CD4-positive, alpha-beta T cell (primary cell): ENCODE measurements around the gene RNF113B. TPM values are rescaled to one million over a fixed set of nuclear protein-coding genes. Genes with fewer than 3 reads are reported as not detected.

Source experiments
- ATAC-seq: fragments of 200-7000 bp; cut with Tn5 transposase; one replicate; pipeline ENCODE4 v1.10.0; 2022; ENCODE audit warnings: mild to moderate bottlenecking; ENCODE audit not compliant: poor library complexity
- CTCF ChIA-PET: fragments of 350-600 bp; sonication (Branson Sonifier 250); formaldehyde crosslinking; loops from one replicate; lab custom pipeline; 2021; ENCODE audit warnings: antibody characterized with exemption, inconsistent platforms; lab: Charles Lee
- POLR2A ChIA-PET: fragments of 350-600 bp; sonication (Branson Sonifier 250); formaldehyde crosslinking; loops from one replicate; lab custom pipeline; 2021; ENCODE audit warnings: antibody characterized with exemption, inconsistent platforms; lab: Charles Lee
- DNase-seq, 14 experiments: peaks; one replicate each; pipeline ENCODE4 v3.0.0-alpha.2; 2013 to 2020; ENCODE audit warnings: mixed read lengths in 2 of 14
- H3K27ac ChIP-seq, 2 donors: one replicate each; pipeline versions ENCODE4 v1.5.1 to v1.7.0; 2013; ENCODE audit warnings: low read length in 2 of 2, low read depth in 1 of 2, mild to moderate bottlenecking in 1 of 2
- H3K27me3 ChIP-seq, 2 experiments: 1 replicate in 1 of 2; 2 replicates in 1 of 2; pipeline versions ENCODE4 v1.6.1 to v1.7.0; 2013; ENCODE audit warnings: low read length in 2 of 2, control low read depth in 1 of 2, mild to moderate bottlenecking in 1 of 2, moderate library complexity in 1 of 2; ENCODE audit not compliant: insufficient read depth in 2 of 2, control insufficient read depth in 1 of 2
- H3K36me3 ChIP-seq: one replicate; pipeline ENCODE4 v1.6.1; 2013; ENCODE audit warnings: low read length, control low read depth; ENCODE audit not compliant: insufficient read depth
- H3K4me1 ChIP-seq: one replicate; pipeline ENCODE4 v1.6.1; 2013; ENCODE audit warnings: low read length, control low read depth; ENCODE audit not compliant: insufficient read depth
- H3K4me3 ChIP-seq: one replicate; pipeline ENCODE4 v1.5.1; 2013; ENCODE audit warnings: mild to moderate bottlenecking, low read length, moderate library complexity
- H3K9me3 ChIP-seq, 2 experiments: 1 replicate in 1 of 2; 2 replicates in 1 of 2; pipeline versions ENCODE4 v1.6.1 to v1.7.0; 2013; ENCODE audit warnings: low read length in 2 of 2, mild to moderate bottlenecking in 2 of 2, control low read depth in 1 of 2, moderate library complexity in 1 of 2; ENCODE audit not compliant: control insufficient read depth in 1 of 2, insufficient read depth in 1 of 2
- H3K27ac Mint-ChIP-seq: one replicate; pipeline ENCODE4 v1.8.0; 2020; ENCODE audit warnings: mixed read lengths
- H3K27me3 Mint-ChIP-seq: one replicate; pipeline ENCODE4 v1.8.0; 2021; ENCODE audit warnings: mixed read lengths
- H3K36me3 Mint-ChIP-seq: one replicate; pipeline ENCODE4 v1.8.0; 2021; ENCODE audit warnings: low read depth, mixed read lengths
- H3K4me1 Mint-ChIP-seq: one replicate; pipeline ENCODE4 v1.8.0; 2021; ENCODE audit warnings: low read depth, mixed read lengths
- H3K4me3 Mint-ChIP-seq: one replicate; pipeline ENCODE4 v1.8.0; 2020; ENCODE audit warnings: mild to moderate bottlenecking, mixed read lengths
- H3K9me3 Mint-ChIP-seq: one replicate; pipeline ENCODE4 v1.8.0; 2020; ENCODE audit warnings: mixed read lengths
- intact Hi-C, 2 experiments: fragments of 100-400 bp; cut with DNase I in 1 of 2; cut with micrococcal nuclease in 1 of 2; formaldehyde crosslinking; loops; one replicate each; pipeline versions ENCODE4 v1.15.1 to v1.9.0; 2023 to 2025; cut with DNase I, micrococcal nuclease
- polyA plus RNA-seq, 2 donors: library from polyadenylated mRNA; unstranded; fragments of 120-200 nt; gene quantifications; one replicate each; pipeline ENCODE4 v1.2.1, GENCODE V29; 2013
- total RNA-seq, 174 experiments: library from RNA in 2 of 174; stranded (reverse) in 2 of 174; gene quantifications; one replicate each; pipeline ENCODE4 v1.2.3 and lab custom pipeline; 2021 to 2026
- TF ChIP-seq, protein P1 (sequence below): fragments of 200-600 bp; IDR thresholded peaks from one replicate; pipeline ENCODE4 v1.8.0; 2022; ENCODE audit warnings: antibody characterized with exemption, mild to moderate bottlenecking

RNF113B gene
- total RNA-seq: not detected
- polyA plus RNA-seq (2013, experiment 1 of 2): not detected
- polyA plus RNA-seq (2013, experiment 2 of 2): not detected
- 0 to 0.07 (median 0) reads per million in 172 experiments for total RNA-seq (lab: John Stamatoyannopoulos, UW)

DNA sequence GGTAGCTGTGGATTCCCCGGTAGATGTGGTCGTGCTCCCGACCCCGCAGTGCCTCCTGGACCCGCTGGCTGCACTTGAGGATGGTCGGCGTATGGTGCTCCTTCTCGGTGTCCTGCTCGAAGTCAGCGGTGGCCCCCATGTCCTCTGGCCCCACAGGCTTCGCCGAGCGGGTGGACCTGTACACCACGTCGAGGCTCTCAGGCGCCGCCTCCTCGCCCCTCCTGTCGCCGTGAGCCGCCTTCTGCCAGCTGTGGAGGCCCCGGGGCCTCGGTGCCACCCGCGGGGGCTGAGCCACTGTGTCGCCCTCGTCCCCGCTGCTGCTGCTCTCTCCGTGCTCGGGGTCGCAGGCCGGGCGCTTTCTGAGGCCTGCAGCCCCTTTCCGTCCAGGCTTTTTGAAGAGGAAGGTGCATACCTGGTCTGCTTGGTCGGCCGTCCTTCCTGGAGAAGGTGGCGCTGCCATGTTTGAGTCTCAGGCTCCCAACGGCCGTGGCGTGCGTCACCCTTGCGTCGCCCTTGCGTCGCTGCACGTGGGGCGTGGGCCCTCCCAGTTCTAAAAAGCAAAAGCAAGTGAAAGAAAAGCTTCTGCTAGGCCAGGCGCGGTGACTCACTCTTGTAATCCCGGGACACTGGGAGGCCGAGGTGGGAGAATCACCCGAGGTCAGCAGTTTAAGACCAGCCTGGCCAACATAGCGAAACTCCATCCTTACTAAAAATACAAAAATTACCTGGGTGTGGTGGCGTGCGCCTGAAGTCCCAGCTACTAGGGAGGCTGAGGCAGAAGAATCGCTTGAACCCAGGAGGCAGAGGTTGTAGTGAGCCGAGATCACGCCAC lies at the start of gene RNF113B:
TSS of gene RNF113B (minus strand) at position 493 of the 832 bp plus-strand sequence. CDS start at position 460, 33 bp downstream.
- H3K9me3 Mint-ChIP-seq: peaks cover 2% of the 10 kb centered on the region
- TF ChIP-seq, protein P1, sequence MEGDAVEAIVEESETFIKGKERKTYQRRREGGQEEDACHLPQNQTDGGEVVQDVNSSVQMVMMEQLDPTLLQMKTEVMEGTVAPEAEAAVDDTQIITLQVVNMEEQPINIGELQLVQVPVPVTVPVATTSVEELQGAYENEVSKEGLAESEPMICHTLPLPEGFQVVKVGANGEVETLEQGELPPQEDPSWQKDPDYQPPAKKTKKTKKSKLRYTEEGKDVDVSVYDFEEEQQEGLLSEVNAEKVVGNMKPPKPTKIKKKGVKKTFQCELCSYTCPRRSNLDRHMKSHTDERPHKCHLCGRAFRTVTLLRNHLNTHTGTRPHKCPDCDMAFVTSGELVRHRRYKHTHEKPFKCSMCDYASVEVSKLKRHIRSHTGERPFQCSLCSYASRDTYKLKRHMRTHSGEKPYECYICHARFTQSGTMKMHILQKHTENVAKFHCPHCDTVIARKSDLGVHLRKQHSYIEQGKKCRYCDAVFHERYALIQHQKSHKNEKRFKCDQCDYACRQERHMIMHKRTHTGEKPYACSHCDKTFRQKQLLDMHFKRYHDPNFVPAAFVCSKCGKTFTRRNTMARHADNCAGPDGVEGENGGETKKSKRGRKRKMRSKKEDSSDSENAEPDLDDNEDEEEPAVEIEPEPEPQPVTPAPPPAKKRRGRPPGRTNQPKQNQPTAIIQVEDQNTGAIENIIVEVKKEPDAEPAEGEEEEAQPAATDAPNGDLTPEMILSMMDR: no peak
- no peaks in the 10 kb centered on the region for H3K36me3 Mint-ChIP-seq
- H3K27me3 ChIP-seq: no peaks in the 10 kb centered on the region
- H3K36me3 ChIP-seq: no peaks in the 10 kb centered on the region
- H3K4me3 Mint-ChIP-seq: no peak within 1 kb of the TSS
- H3K27me3 Mint-ChIP-seq: peaks cover 19% of the 10 kb centered on the region
- ATAC-seq: no peak
- POLR2A ChIA-PET: no interaction called here
- no peaks in the 10 kb centered on the region for H3K4me1 Mint-ChIP-seq
- H3K27ac ChIP-seq: no peak within 1 kb of the TSS
- DNase-seq: no peak
- peaks cover 0 to 13% of the 10 kb centered on the region in 2 experiments for H3K9me3 ChIP-seq
- H3K4me3 ChIP-seq: no peak within 1 kb of the TSS
- intact Hi-C loops: no loop called here
- CTCF ChIA-PET: no interaction called here
- H3K27ac Mint-ChIP-seq: no peak within 1 kb of the TSS
- no peaks in the 10 kb centered on the region for H3K4me1 ChIP-seq

DNA sequence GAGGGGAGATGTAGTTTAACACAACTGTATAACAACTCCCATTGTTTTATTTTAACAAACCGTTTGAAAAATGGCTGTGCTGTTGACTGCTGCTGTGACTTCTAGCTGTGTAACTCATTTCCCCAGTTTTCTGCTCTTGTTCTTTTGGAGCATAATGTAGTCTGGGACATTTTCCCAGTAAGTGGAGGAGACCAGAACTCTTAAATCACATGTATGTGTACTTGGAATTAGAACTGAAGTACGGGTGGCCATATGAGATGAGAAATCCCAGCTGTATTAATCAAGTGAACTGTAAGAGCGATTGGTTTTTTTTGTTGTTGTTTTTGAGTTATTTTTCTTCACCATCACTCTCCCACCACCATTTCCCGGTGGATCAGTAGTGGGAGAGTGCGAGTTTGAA lies 49.4 kb upstream of the RNF113B start:
- ATAC-seq (no peak), DNase-seq (no peak)
- H3K4me3 ChIP-seq: no peak overlapping the region
- no peaks in the 10 kb centered on the region for H3K9me3 ChIP-seq
- H3K36me3 ChIP-seq: no peaks in the 10 kb centered on the region
- intact Hi-C loops: no loop called here
- no peaks in the 10 kb centered on the region for H3K4me1 Mint-ChIP-seq
- no peaks in the 10 kb centered on the region for H3K9me3 Mint-ChIP-seq
- no peak overlapping the region for H3K4me3 Mint-ChIP-seq
- no peaks in the 10 kb centered on the region for H3K4me1 ChIP-seq
- TF ChIP-seq, protein P1: no peak
- ChIA-PET POLR2A (no interaction called here), CTCF (no interaction called here)
- H3K27me3 Mint-ChIP-seq: peaks cover 30% of the 10 kb centered on the region
- no peak overlapping the region for H3K27ac Mint-ChIP-seq
- H3K27me3 ChIP-seq: no peaks in the 10 kb centered on the region
- H3K27ac ChIP-seq: no peak overlapping the region
- H3K36me3 Mint-ChIP-seq: no peaks in the 10 kb centered on the region

DNA sequence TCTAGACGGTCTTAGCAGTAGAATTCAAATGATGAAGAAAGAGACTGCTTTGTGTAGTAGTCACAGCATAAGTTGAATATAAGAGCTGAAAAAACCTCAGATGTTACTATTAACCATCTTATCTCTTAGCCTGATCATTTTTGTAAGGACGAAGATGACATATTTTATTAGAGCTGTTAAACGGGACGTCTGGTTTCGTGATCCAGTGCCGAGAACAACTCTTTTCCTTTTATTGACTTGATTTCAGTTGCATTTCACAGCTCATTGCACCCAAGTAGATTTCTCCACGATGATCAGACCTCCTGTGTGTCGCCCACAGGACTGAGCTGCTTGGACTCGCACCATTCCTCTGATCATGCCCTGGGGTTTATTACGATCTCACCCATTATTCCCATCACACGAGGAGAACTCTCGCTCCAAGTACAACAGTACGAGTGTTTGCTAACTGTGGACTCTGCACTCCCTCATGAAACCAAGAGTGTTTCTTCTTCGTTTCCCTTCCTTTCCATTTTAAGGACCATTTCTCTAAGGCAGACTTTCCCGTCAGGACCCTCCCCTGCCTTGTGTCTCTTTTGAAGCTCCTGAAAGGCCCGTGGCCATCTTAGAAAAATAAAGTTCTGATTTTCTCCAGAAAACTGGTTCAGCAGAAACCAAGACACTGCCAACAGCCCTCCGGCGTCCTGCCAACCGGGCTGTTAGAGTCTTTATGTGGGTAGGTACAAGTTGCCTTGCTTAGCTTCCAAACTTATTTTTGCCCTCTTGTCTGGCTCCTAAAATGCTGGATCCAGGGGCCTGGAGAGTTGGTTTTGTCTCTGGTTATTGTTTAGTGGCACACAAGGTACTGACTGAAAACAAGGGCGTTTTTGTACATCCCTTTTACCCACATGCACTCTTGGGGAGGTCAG lies 48.2 kb upstream of the RNF113B start:
- Mint-ChIP-seq H3K4me3 (no peak overlapping the region), H3K4me1 (no peaks in the 10 kb centered on the region), H3K9me3 (no peaks in the 10 kb centered on the region), H3K36me3 (no peaks in the 10 kb centered on the region), H3K27ac (no peak overlapping the region), H3K27me3 (peaks cover 36% of the 10 kb centered on the region)
- Histone ChIP-seq H3K27me3 (no peaks in the 10 kb centered on the region), H3K4me3 (no peak overlapping the region), H3K36me3 (no peaks in the 10 kb centered on the region), H3K9me3 (no peaks in the 10 kb centered on the region), H3K27ac (no peak overlapping the region), H3K4me1 (no peaks in the 10 kb centered on the region)
- ATAC-seq (no peak), DNase-seq (no peak)
- CTCF ChIA-PET: no interaction called here
- intact Hi-C loops: no loop called here
- TF ChIP-seq, protein P1: no peak
- POLR2A ChIA-PET: no interaction called here
